Loucy (cell line): ENCODE measurements around the gene ACRBP.

Experiments used
- H2AFZ ChIP-seq: fragments of 200-600 bp; sonication (generic); 2 replicates; pipeline ENCODE4 v1.6.0; 2016; ENCODE audit warnings: antibody characterized with exemption, mild to moderate bottlenecking, low read length, moderate library complexity
- H3F3A ChIP-seq: fragments of 200-600 bp; 2 replicates; pipeline ENCODE4 v1.6.0; 2016; ENCODE audit warnings: antibody characterized with exemption, low read depth, mild to moderate bottlenecking
- H3K27me3 ChIP-seq: fragments of 200-600 bp; sonication (generic); 2 replicates; pipeline ENCODE4 v1.6.1; 2014; ENCODE audit warnings: low read length, mild to moderate bottlenecking; ENCODE audit not compliant: insufficient read depth, poor library complexity, severe bottlenecking
- H3K36me3 ChIP-seq: fragments of 200-600 bp; sonication (generic); 2 replicates; pipeline ENCODE4 v1.6.1; 2016; ENCODE audit warnings: low read length; ENCODE audit not compliant: insufficient read depth
- H3K4me1 ChIP-seq: fragments of 200-600 bp; sonication (generic); 2 replicates; pipeline ENCODE4 v1.5.1; 2014; ENCODE audit warnings: low read length, mild to moderate bottlenecking; ENCODE audit not compliant: insufficient read depth, poor library complexity, severe bottlenecking
- H3K4me2 ChIP-seq: fragments of 200-600 bp; sonication (generic); 2 replicates; pipeline ENCODE4 v1.6.0; 2014; ENCODE audit warnings: antibody characterized with exemption, low read length, low read depth, mild to moderate bottlenecking; ENCODE audit not compliant: poor library complexity, severe bottlenecking
- H3K4me3 ChIP-seq: fragments of 200-600 bp; sonication (generic); 2 replicates; pipeline ENCODE4 v1.5.1; 2014; ENCODE audit warnings: low read length, mild to moderate bottlenecking, mixed read lengths; ENCODE audit not compliant: poor library complexity, severe bottlenecking
- H3K79me2 ChIP-seq: fragments of 200-600 bp; sonication (generic); 2 replicates; pipeline ENCODE4 v1.6.1; 2014; ENCODE audit warnings: low read length; ENCODE audit not compliant: insufficient read depth
- H3K9ac ChIP-seq: fragments of 200-600 bp; sonication (generic); 2 replicates; pipeline ENCODE4 v1.6.0; 2014; ENCODE audit warnings: mild to moderate bottlenecking, low read depth, low read length, moderate library complexity; ENCODE audit not compliant: poor library complexity, severe bottlenecking
- H3K9me2 ChIP-seq: fragments of 200-600 bp; sonication (generic); replicated peaks from 2 replicates; pipeline ENCODE4 v1.6.1; 2016; ENCODE audit warnings: low read depth, low read length, mixed read lengths
- H3K9me3 ChIP-seq: fragments of 200-600 bp; sonication (generic); 2 replicates; pipeline ENCODE4 v1.6.1; 2014; ENCODE audit warnings: mild to moderate bottlenecking, antibody characterized with exemption, low read length, low read depth; ENCODE audit not compliant: insufficient read depth
- H4K20me1 ChIP-seq: fragments of 200-600 bp; sonication (generic); 2 replicates; pipeline ENCODE4 v1.6.0; 2014; ENCODE audit warnings: antibody characterized with exemption, low read length, mild to moderate bottlenecking; ENCODE audit not compliant: insufficient read depth, poor library complexity, severe bottlenecking
- CTCF ChIP-seq: fragments of 200-600 bp; sonication (generic); conservative IDR thresholded peaks from 2 replicates; pipeline ENCODE4 v1.5.1; 2014; ENCODE audit warnings: mild to moderate bottlenecking, antibody characterized with exemption, low read length
- EZH2phosphoT487 ChIP-seq: fragments of 200-600 bp; IDR thresholded peaks from 2 replicates; pipeline ENCODE4 v1.6.1; 2018; ENCODE audit warnings: antibody characterized with exemption, mild to moderate bottlenecking, moderate library complexity, borderline replicate concordance

ACRBP gene

GRCh38 chr12:6684609-6685008, 37.4 kb upstream of the ACRBP start:
- H4K20me1 ChIP-seq, result peaks cover 62% of the 10 kb centered on the region
- peak overlapping the region; percentile 100 for H3K4me2 ChIP-seq

GRCh38 chr12:6676962-6677361, 29.7 kb upstream of the ACRBP start:
- Histone ChIP-seq H3K9me2 (no peaks in the 10 kb centered on the region), H3F3A (no peaks in the 10 kb centered on the region), H3K36me3 (peaks cover 82% of the 10 kb centered on the region), H4K20me1 (peaks cover 36% of the 10 kb centered on the region), H3K4me1 (peaks cover 5% of the 10 kb centered on the region), H3K27me3 (no peaks in the 10 kb centered on the region), H2AFZ (no peak overlapping the region), H3K4me3 (no peak overlapping the region), H3K9me3 (no peaks in the 10 kb centered on the region), H3K4me2 (no peak overlapping the region), H3K79me2 (peaks cover 58% of the 10 kb centered on the region), H3K9ac (no peak overlapping the region)
- TF ChIP-seq EZH2phosphoT487, result no peak
- no peak for TF ChIP-seq CTCF

More at GRCh38 chr12:6684609-6685008, 37.4 kb upstream of the ACRBP start:
- no peak overlapping the region for H2AFZ ChIP-seq
- H3F3A ChIP-seq, result no peaks in the 10 kb centered on the region
- peak overlapping the region; percentile 46 for H3K9ac ChIP-seq
- H3K9me3 ChIP-seq, result no peaks in the 10 kb centered on the region
- no peaks in the 10 kb centered on the region for H3K27me3 ChIP-seq
- H3K9me2 ChIP-seq, result no peaks in the 10 kb centered on the region
- H3K4me1 ChIP-seq, result peaks cover 47% of the 10 kb centered on the region
- TF ChIP-seq CTCF, result peak; percentile 91
- TF ChIP-seq EZH2phosphoT487, result no peak
- peaks cover 92% of the 10 kb centered on the region for H3K79me2 ChIP-seq
- peak overlapping the region; percentile 87 for H3K4me3 ChIP-seq
- peaks cover 6% of the 10 kb centered on the region; the same call in 1 of the 2 replicates for H3K36me3 ChIP-seq

- H4K20me1 ChIP-seq, result peaks cover 11% of the 10 kb centered on the region
- no peaks in the 10 kb centered on the region for H3K9me2 ChIP-seq
- H3F3A ChIP-seq, result no peaks in the 10 kb centered on the region
- no peak overlapping the region for H3K9ac ChIP-seq
- H2AFZ ChIP-seq, result no peak overlapping the region
- no peaks in the 10 kb centered on the region for H3K4me1 ChIP-seq
- peaks cover 99% of the 10 kb centered on the region for H3K36me3 ChIP-seq
- no peak overlapping the region for H3K4me2 ChIP-seq
- no peak for TF ChIP-seq EZH2phosphoT487
- TF ChIP-seq CTCF, result no peak
- no peaks in the 10 kb centered on the region for H3K27me3 ChIP-seq
- H3K4me3 ChIP-seq, result no peak overlapping the region
- H3K9me3 ChIP-seq, result no peaks in the 10 kb centered on the region
- H3K79me2 ChIP-seq, result peaks cover 18% of the 10 kb centered on the region
Observed at GRCh38 chr12:6672143-6672542, 24.9 kb upstream of the ACRBP start.
